HEK293T (cell line): ENCODE measurements around the gene ZBED4.
A peak's percentile ranks its signal among the peaks of the same experiment; 100 is the strongest.

ENCODE experiments used
- CTCF ChIA-PET: fragments of 350-600 bp; formaldehyde crosslinking; extraction: SDS; loops from one replicate; lab custom pipeline; 2021; ENCODE audit warnings: antibody characterized with exemption, inconsistent platforms; lab: Yijun Ruan, JAX
- POLR2A ChIA-PET: fragments of 350-600 bp; formaldehyde crosslinking; extraction: SDS; loops from one replicate; lab custom pipeline; 2020; ENCODE audit warnings: antibody characterized with exemption, inconsistent platforms; lab: Yijun Ruan, JAX
- DNase-seq: peaks from one replicate; pipeline ENCODE4 v3.0.0; 2012; ENCODE audit warnings: mixed read lengths; ENCODE audit errors: extremely low spot score
- ARNT ChIP-seq: fragments of 450-650 bp; IDR thresholded peaks from 2 replicates; pipeline ENCODE4 v1.6.1; 2017; ENCODE audit warnings: mild to moderate bottlenecking
- BHLHE40 ChIP-seq: fragments of 450-650 bp; IDR thresholded peaks from 2 replicates; pipeline ENCODE4 v1.6.1; 2016; ENCODE audit warnings: mild to moderate bottlenecking, moderate library complexity, borderline replicate concordance
- CTBP1 ChIP-seq: fragments of 450-650 bp; IDR thresholded peaks from 2 replicates; pipeline ENCODE4 v1.6.1; 2016; ENCODE audit warnings: borderline replicate concordance
- ELF4 ChIP-seq: fragments of 450-650 bp; IDR thresholded peaks from 2 replicates; pipeline ENCODE4 v1.6.1; 2017; ENCODE audit warnings: antibody characterized with exemption
- FOXA1 ChIP-seq: fragments of 450-650 bp; IDR thresholded peaks from 2 replicates; pipeline ENCODE4 v1.6.1; 2016; ENCODE audit warnings: mild to moderate bottlenecking
- FOXK2 ChIP-seq: fragments of 450-650 bp; IDR thresholded peaks from 2 replicates; pipeline ENCODE4 v1.6.1; 2016; ENCODE audit warnings: mild to moderate bottlenecking
- FOXM1 ChIP-seq: fragments of 450-650 bp; IDR thresholded peaks from 2 replicates; pipeline ENCODE4 v1.6.1; 2017; ENCODE audit warnings: mild to moderate bottlenecking, borderline replicate concordance
- HDGF ChIP-seq: fragments of 450-650 bp; IDR thresholded peaks from 2 replicates; pipeline ENCODE4 v1.6.1; 2017; ENCODE audit warnings: antibody characterized with exemption, borderline replicate concordance
- L3MBTL2 ChIP-seq: fragments of 450-650 bp; conservative IDR thresholded peaks from 2 replicates; pipeline ENCODE4 v1.6.1; 2016; ENCODE audit warnings: mild to moderate bottlenecking
- LEF1 ChIP-seq: fragments of 450-650 bp; IDR thresholded peaks from 2 replicates; pipeline ENCODE4 v1.6.1; 2017; ENCODE audit warnings: mild to moderate bottlenecking, borderline replicate concordance
- NFRKB ChIP-seq: fragments of 450-650 bp; IDR thresholded peaks from 2 replicates; pipeline ENCODE4 v1.6.1; 2016; ENCODE audit warnings: mild to moderate bottlenecking, moderate library complexity
- PKNOX1 ChIP-seq: fragments of 450-650 bp; IDR thresholded peaks from 2 replicates; pipeline ENCODE4 v1.6.1; 2016
- SP1 ChIP-seq: fragments of 450-650 bp; IDR thresholded peaks from 2 replicates; pipeline ENCODE4 v1.6.1; 2017
- SUZ12 ChIP-seq: fragments of 450-650 bp; IDR thresholded peaks from 2 replicates; pipeline ENCODE4 v1.6.1; 2016; ENCODE audit warnings: mild to moderate bottlenecking
- TARDBP ChIP-seq: fragments of 450-650 bp; IDR thresholded peaks from 2 replicates; pipeline ENCODE4 v1.6.1; 2016
- ZNF384 ChIP-seq: fragments of 450-650 bp; IDR thresholded peaks from 2 replicates; pipeline ENCODE4 v1.6.1; 2016

ZBED4 gene

GRCh38 chr22:49852898-49853894 is at the start of gene ZBED4:
ZBED4 (plus strand) TSS chr22:49853844; CDS start chr22:49883663, 29,819 bp downstream.
- TF ChIP-seq BHLHE40, result no peak
- no peak for TF ChIP-seq ARNT
- no peak for TF ChIP-seq CTBP1
- TF ChIP-seq ZNF384, result no peak
- TF ChIP-seq FOXM1, result peak; percentile 55; the same call in 1 of the 2 replicates
- 0 out of 2 replicates have a peak, but pooled peaks have one; percentile 23 for TF ChIP-seq TARDBP
- TF ChIP-seq FOXK2, result no peak
- TF ChIP-seq PKNOX1, result no peak
- no peak for TF ChIP-seq NFRKB
- TF ChIP-seq ELF4, result no peak; the same call in 1 of the 2 replicates
- no peak for TF ChIP-seq LEF1
- peak; percentile 63 for TF ChIP-seq L3MBTL2
- no peak for TF ChIP-seq SP1
- no peak for TF ChIP-seq FOXA1
- TF ChIP-seq SUZ12, result no peak
- no peak for TF ChIP-seq HDGF
- peak; percentile 100 for DNase-seq
- ChIA-PET POLR2A (interaction anchor here (1.5 kb wide), 1 partner anchor 10 kb away, joined by 3 read pairs; no protein-coding TSS in a partner anchor), CTCF (interaction anchor here (0.6 kb wide), 1 partner anchor 322 kb away, joined by 3 read pairs; no protein-coding TSS in a partner anchor)

GRCh38 chr22:49807129-49807528 is 46.5 kb upstream of the ZBED4 start:
- ChIA-PET POLR2A (no interaction called here), CTCF (no interaction called here)
- no peak for DNase-seq
- TF ChIP-seq ZNF384 (no peak), TARDBP (no peak), PKNOX1 (no peak), HDGF (no peak)

GRCh38 chr22:49807780-49808708 is 45.6 kb upstream of the ZBED4 start:
- no peak for DNase-seq
- ChIA-PET CTCF (no interaction called here), POLR2A (no interaction called here)
- no peak for TF ChIP-seq CTBP1
- TF ChIP-seq ARNT, result no peak
- no peak for TF ChIP-seq TARDBP
- TF ChIP-seq SUZ12, result no peak
- TF ChIP-seq ELF4, result no peak
- TF ChIP-seq HDGF, result no peak

GRCh38 chr22:49810363-49811019 is 43.2 kb upstream of the ZBED4 start:
- POLR2A ChIA-PET, result no interaction called here
- no peak for DNase-seq

GRCh38 chr22:49811020-49811791 is 42.4 kb upstream of the ZBED4 start:
- no peak for TF ChIP-seq FOXA1
- no peak for TF ChIP-seq FOXM1
- TF ChIP-seq ARNT, result no peak
- TF ChIP-seq SUZ12, result no peak
- no peak for TF ChIP-seq SP1
- no peak for TF ChIP-seq L3MBTL2
- TF ChIP-seq CTBP1, result no peak
- no peak for TF ChIP-seq ELF4
- TF ChIP-seq NFRKB, result no peak
- TF ChIP-seq ZNF384, result no peak
- no peak for TF ChIP-seq PKNOX1
- TF ChIP-seq HDGF, result no peak
- ChIA-PET POLR2A (no interaction called here), CTCF (no interaction called here)
- DNase-seq, result no peak

More at GRCh38 chr22:49810363-49811019, 43.2 kb upstream of the ZBED4 start:
- CTCF ChIA-PET, result no interaction called here
- TF ChIP-seq ELF4 (no peak), FOXK2 (no peak), ARNT (no peak), BHLHE40 (no peak), FOXM1 (no peak), HDGF (no peak), L3MBTL2 (no peak), TARDBP (no peak), LEF1 (no peak), FOXA1 (no peak)
